ENCODE results near the gene RHOXF2. TPM values are rescaled to one million over a fixed set of nuclear protein-coding genes. Genes with fewer than 3 reads are reported as not detected.
A peak's percentile ranks its signal among the peaks of the same experiment; 100 is the strongest.

The RHOXF2 gene
- total RNA-seq, 5 donors from 2014 or later (not counting 1 experiment from before 2014, with no cell fraction given), result 0.09 to 0.10 TPM; not detected in 3

DNA sequence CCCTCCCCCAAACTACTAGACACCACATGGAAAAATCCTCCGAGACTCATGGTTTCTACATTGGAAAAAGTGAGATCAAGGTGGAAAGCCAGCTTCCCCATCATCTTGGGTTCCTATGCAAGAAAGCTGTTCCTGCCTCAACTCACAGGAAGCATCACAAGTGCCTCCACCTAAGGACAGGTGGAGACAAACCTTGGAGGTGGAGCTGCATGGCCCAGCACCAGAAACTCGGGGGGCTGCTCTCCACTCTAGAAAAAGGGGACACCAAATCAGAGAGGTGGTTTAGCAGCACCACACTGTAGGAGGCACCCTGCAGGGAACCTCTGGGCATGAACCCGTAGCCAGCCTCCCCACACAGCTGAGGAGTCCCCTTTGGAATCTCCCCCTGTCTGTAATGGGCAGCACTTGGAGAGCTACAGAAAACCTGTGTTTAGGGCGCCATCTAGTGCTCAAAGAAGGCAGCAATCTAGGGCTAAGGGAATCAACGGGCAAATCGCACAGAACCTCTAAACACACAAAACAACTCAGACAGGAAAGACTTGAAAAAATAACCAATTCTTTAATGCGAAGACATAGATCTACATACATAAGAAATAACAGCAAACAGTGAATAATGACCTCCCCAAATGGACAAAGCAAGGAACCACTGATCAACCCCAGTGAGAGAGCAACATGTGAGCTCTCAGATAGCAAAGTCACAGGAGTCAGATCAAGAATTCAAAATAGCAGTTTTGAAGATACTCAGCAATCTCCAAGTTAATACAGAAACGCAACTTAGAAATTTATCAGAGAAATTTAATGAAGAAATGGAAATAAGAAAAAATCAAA, 55.2 kb downstream of the RHOXF2 start:
- peaks cover 0 to 11% of the 10 kb centered on the region in 2 donors for H3K27me3 Mint-ChIP-seq
- DNase-seq (peak in 34 of 35 experiments; percentile 14 to 71 (median 37)), ATAC-seq (replicated peaks in 1 of 4) (peak; percentile 34 to 74 (median 67))
- WGBS (ENCODE audit: insufficient coverage), result 0% methylated on average over 1 of the region's 8 CpGs
- no peak overlapping the region for H3K27ac Mint-ChIP-seq
- H3K27me3 ChIP-seq (replicated peaks in 1 of 2; ENCODE audit: control insufficient read depth in 2 of 2, extremely low read depth in 1 of 2, insufficient read depth in 2 of 2, low read length in 1 of 2), result no peaks in the 10 kb centered on the region
- H3K4me3 Mint-ChIP-seq, result no peak overlapping the region
- peaks cover 3 to 12% (median 8%) of the 10 kb centered on the region in 3 donors for H3K4me1 Mint-ChIP-seq
- H3K27ac ChIP-seq (ENCODE audit: low read length), result no peak overlapping the region
- H3K36me3 ChIP-seq (ENCODE audit: control insufficient read depth in 2 of 2, extremely low read depth in 1 of 2, insufficient read depth in 1 of 2, low read length in 1 of 2), result no peaks in the 10 kb centered on the region
- no peaks in the 10 kb centered on the region for H3K4me1 ChIP-seq (ENCODE audit: control insufficient read depth in 1 of 2, extremely low read depth in 1 of 2, insufficient read depth in 2 of 2, low read length in 2 of 2)
- H3K36me3 Mint-ChIP-seq, result peaks cover 4% of the 10 kb centered on the region
- H3K9me3 Mint-ChIP-seq, result no peaks in the 10 kb centered on the region
- H3K4me3 ChIP-seq (ENCODE audit: control insufficient read depth in 1 of 2, extremely low read depth in 1 of 2, low read length in 1 of 2), result no peak overlapping the region
- H3K9me3 ChIP-seq, result no peaks in the 10 kb centered on the region
- POLR2A ChIA-PET, result no interaction called here
- CTCF ChIA-PET, result interaction anchor here (0.6 to 2.5 kb wide), 11 partner anchors 10 to 305 kb away, joined by 3 to 7 read pairs (median 4); partner anchors contain the start of gene ZBTB33 (in 1 of the 2)

Other genes starting within 250 kb of the RHOXF2 start
- 10 to 100 TPM; 12.2 to 16.9 (median 14.2) TPM for gene NKAP, start 214.9 kb upstream of the RHOXF2 start, total RNA-seq
- gene RHOXF2B, start 80.9 kb upstream of the RHOXF2 start, total RNA-seq, result under 1 TPM in 1 of 5 donors, not detected in 4; 0.16 TPM
- 1 to 10 TPM in 2 of 5 donors, under 1 TPM in 3; 0.60 to 1.5 (median 0.85) TPM for gene RHOXF1, start 42.7 kb upstream of the RHOXF2 start, total RNA-seq
- 10 to 100 TPM; 20.9 to 25.7 (median 22.1) TPM for gene ZBTB33, start 92.2 kb downstream of the RHOXF2 start, total RNA-seq
- under 1 TPM in 2 of 5 donors, not detected in 3; 0.13 to 0.14 TPM for gene TMEM255A, start 152.8 kb downstream of the RHOXF2 start, total RNA-seq
- not detected for gene ATP1B4, start 203.5 kb downstream of the RHOXF2 start, total RNA-seq